ENCODE data around the gene SERPINA10. TPM values are rescaled to one million over a fixed set of nuclear protein-coding genes. Genes with fewer than 3 reads are reported as not detected.

The SERPINA10 gene
- polyA plus RNA-seq, 3 donors: not detected

GRCh38 chr14:94316692-94317091 is 23.6 kb upstream of the SERPINA10 start:
- Histone ChIP-seq H3K9me3 (replicated peaks in 1 of 2; ENCODE audit: control insufficient read depth in 1 of 2, insufficient read depth in 1 of 2, low read length in 2 of 2) (no peaks in the 10 kb centered on the region), H3K79me2 (ENCODE audit: insufficient read depth, low read length) (no peaks in the 10 kb centered on the region), H3K36me3 (replicated peaks in 1 of 2; ENCODE audit: control insufficient read depth in 1 of 2, insufficient read depth in 2 of 2, low read length in 2 of 2) (no peaks in the 10 kb centered on the region), H4K20me1 (ENCODE audit: insufficient read depth, low read length) (no peaks in the 10 kb centered on the region), H3K9ac (ENCODE audit: insufficient read depth, low read length, poor library complexity, severe bottlenecking) (no peak overlapping the region), H3K27me3 (ENCODE audit: control insufficient read depth in 2 of 2, insufficient read depth in 2 of 2, low read length in 2 of 2) (peaks cover 0 to 3% of the 10 kb centered on the region in 2 donors), H3K27ac (ENCODE audit: low read depth in 1 of 2, low read length in 2 of 2) (no peak overlapping the region), H3K4me3 (replicated peaks in 1 of 3; ENCODE audit: low read depth in 2 of 3, low read length in 3 of 3) (no peak overlapping the region), H2AFZ (ENCODE audit: insufficient read depth, low read depth, low read length, poor library complexity, severe bottlenecking) (no peak overlapping the region), H3K4me2 (replicated peaks; ENCODE audit: extremely low read depth, low read length, poor library complexity, severe bottlenecking) (no peak overlapping the region), H3K4me1 (ENCODE audit: control insufficient read depth in 1 of 2, insufficient read depth in 2 of 2, low read length in 2 of 2) (no peaks in the 10 kb centered on the region)
- H3K27me3 Mint-ChIP-seq (ENCODE audit: low read depth in 3 of 3): peaks cover 6 to 14% (median 10%) of the 10 kb centered on the region in 3 donors
- peaks cover 0 to 10% (median 3%) of the 10 kb centered on the region in 7 donors for H3K9me3 Mint-ChIP-seq
- no peak for DNase-seq
- intact Hi-C loops (cut with micrococcal nuclease): no loop called here
- H3K36me3 Mint-ChIP-seq: no peaks in the 10 kb centered on the region
- H3K4me1 Mint-ChIP-seq: no peaks in the 10 kb centered on the region
- H3K27ac Mint-ChIP-seq: no peak overlapping the region
- TF ChIP-seq, protein P1, sequence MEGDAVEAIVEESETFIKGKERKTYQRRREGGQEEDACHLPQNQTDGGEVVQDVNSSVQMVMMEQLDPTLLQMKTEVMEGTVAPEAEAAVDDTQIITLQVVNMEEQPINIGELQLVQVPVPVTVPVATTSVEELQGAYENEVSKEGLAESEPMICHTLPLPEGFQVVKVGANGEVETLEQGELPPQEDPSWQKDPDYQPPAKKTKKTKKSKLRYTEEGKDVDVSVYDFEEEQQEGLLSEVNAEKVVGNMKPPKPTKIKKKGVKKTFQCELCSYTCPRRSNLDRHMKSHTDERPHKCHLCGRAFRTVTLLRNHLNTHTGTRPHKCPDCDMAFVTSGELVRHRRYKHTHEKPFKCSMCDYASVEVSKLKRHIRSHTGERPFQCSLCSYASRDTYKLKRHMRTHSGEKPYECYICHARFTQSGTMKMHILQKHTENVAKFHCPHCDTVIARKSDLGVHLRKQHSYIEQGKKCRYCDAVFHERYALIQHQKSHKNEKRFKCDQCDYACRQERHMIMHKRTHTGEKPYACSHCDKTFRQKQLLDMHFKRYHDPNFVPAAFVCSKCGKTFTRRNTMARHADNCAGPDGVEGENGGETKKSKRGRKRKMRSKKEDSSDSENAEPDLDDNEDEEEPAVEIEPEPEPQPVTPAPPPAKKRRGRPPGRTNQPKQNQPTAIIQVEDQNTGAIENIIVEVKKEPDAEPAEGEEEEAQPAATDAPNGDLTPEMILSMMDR (IDR thresholded peaks at IDR 0.05): no peak
- H3K4me3 Mint-ChIP-seq: no peak overlapping the region
- WGBS (ENCODE audit: insufficient coverage): no CpG with 5 or more reads among the region's 1 CpG

- no peaks in the 10 kb centered on the region for H3K79me2 ChIP-seq (ENCODE audit: insufficient read depth, low read length)
- Mint-ChIP-seq H3K4me3 (no peak overlapping the region), H3K4me1 (no peaks in the 10 kb centered on the region), H3K27me3 (ENCODE audit: low read depth in 3 of 3) (peaks cover 4 to 10% (median 8%) of the 10 kb centered on the region in 3 donors), H3K36me3 (no peaks in the 10 kb centered on the region), H3K27ac (no peak overlapping the region), H3K9me3 (peaks cover 0 to 10% (median 3%) of the 10 kb centered on the region in 7 donors)
- TF ChIP-seq, protein P1 (IDR thresholded peaks at IDR 0.05): no peak
- H2AFZ ChIP-seq (ENCODE audit: insufficient read depth, low read depth, low read length, poor library complexity, severe bottlenecking): no peak overlapping the region
- H3K9me3 ChIP-seq (replicated peaks in 1 of 2; ENCODE audit: control insufficient read depth in 1 of 2, insufficient read depth in 1 of 2, low read length in 2 of 2): no peaks in the 10 kb centered on the region
- H3K4me3 ChIP-seq (replicated peaks in 1 of 3; ENCODE audit: low read depth in 2 of 3, low read length in 3 of 3): no peak overlapping the region
- no peaks in the 10 kb centered on the region for H4K20me1 ChIP-seq (ENCODE audit: insufficient read depth, low read length)
- no peak overlapping the region for H3K4me2 ChIP-seq (replicated peaks; ENCODE audit: extremely low read depth, low read length, poor library complexity, severe bottlenecking)
- H3K9ac ChIP-seq (ENCODE audit: insufficient read depth, low read length, poor library complexity, severe bottlenecking): no peak overlapping the region
- H3K36me3 ChIP-seq (replicated peaks in 1 of 2; ENCODE audit: control insufficient read depth in 1 of 2, insufficient read depth in 2 of 2, low read length in 2 of 2): no peaks in the 10 kb centered on the region
- H3K27ac ChIP-seq (ENCODE audit: low read depth in 1 of 2, low read length in 2 of 2): no peak overlapping the region
- no peaks in the 10 kb centered on the region for H3K4me1 ChIP-seq (ENCODE audit: control insufficient read depth in 1 of 2, insufficient read depth in 2 of 2, low read length in 2 of 2)
- intact Hi-C loops (cut with micrococcal nuclease): no loop called here
- DNase-seq: no peak
- H3K27me3 ChIP-seq (ENCODE audit: control insufficient read depth in 2 of 2, insufficient read depth in 2 of 2, low read length in 2 of 2): no peaks in the 10 kb centered on the region
- 83% methylated on average over 1 of the region's 2 CpGs for WGBS (ENCODE audit: insufficient coverage)
Measured at GRCh38 chr14:94314890-94315289, 21.8 kb upstream of the SERPINA10 start.
